ENCODE results near the gene AKAP13. TPM values are rescaled to one million over a fixed set of nuclear protein-coding genes. Genes with fewer than 3 reads are reported as not detected.

The AKAP13 gene
- polyA plus RNA-seq, 1 donor from 2014 or later = 10.0 TPM

DNA sequence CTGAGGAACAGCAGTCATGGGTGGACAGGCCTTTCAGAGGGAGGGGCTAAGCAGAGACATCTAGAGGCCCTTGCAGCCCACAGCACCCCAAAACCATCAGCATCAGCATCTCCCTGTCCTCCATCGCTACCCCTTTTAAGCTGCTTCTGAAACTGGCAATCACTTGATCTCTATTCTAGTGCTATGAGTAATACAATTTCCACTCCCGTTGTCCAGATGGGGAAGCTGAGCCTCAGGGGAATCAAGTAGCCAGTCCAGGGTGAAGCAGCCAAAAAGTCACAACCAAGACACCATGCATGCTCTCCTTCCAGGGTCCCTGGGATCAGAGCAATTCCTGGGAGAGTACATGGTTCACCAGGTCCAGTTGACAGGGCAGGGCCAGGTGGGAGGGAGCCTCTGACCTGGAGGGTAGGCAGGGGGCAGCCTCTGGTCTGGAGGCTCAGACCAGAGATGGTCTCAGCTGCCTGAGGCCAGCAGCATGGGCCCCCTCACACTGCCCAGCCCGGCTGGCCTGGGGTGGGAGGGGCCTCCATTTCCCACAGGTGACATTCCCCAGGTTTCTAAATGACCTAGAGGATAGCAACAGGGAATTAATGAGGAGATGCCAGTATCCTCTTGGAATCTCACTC, 384.4 kb downstream of the AKAP13 start:
- Histone ChIP-seq H3K36me3 (ENCODE audit: insufficient read depth, low read length) (peaks cover 19% of the 10 kb centered on the region), H3K4me2 (ENCODE audit: low read length) (no peak overlapping the region)

DNA sequence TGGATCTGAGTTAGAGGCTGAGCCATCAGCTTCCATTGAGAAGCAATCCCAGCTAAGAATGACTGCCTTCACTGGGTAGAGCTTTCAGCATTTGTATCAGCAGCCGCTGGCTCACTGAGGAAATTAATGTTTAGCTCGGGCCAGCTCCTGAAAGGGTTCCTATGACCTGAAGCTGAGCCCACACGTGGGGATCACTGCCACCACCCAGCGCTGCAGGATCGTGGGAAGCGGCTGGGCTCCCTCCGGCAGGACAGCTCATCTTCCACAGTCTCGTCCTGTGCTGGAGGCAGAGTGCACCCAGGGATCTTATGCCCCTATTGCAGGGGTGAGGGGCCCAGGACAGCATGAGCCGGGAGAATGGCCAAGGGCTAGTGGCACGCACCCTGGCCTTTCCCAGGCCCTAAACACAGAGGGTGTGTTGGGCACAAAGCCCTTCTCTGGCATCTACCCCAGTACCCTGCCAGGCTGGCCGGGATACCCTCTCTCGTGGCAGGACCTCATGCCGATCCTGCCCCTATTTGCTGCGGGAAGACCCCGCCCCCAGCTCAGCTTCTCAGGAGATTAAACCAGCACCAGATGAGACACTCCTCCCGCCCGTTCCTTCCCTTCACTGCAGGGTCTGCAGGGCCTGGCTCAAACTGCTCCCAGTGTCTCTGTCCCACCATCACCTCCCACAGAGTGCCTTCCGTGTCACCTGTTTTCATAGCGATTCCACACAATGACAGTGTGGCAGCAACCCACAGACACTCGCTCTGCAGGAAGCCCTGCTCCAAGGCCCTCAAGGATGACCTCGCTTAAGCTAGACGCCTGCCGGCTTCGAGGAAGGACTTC, 385.8 kb downstream of the AKAP13 start:
- peaks cover 39% of the 10 kb centered on the region for H3K79me2 ChIP-seq (replicated peaks; ENCODE audit: insufficient read depth, low read length)
- no peaks in the 10 kb centered on the region for H4K20me1 ChIP-seq (ENCODE audit: insufficient read depth)
- H3K9me3 ChIP-seq (ENCODE audit: low read length) = peaks cover 13% of the 10 kb centered on the region
- H3K4me2 ChIP-seq (ENCODE audit: low read length) = no peak overlapping the region
- peaks cover 19% of the 10 kb centered on the region for H3K36me3 ChIP-seq (ENCODE audit: insufficient read depth, low read length)
- H3K27me3 ChIP-seq (ENCODE audit: insufficient read depth, low read depth, low read length) = no peaks in the 10 kb centered on the region
- no peak overlapping the region for H3K9ac ChIP-seq (ENCODE audit: low read length)
- H3F3A ChIP-seq (ENCODE audit: insufficient read depth, low read length, poor library complexity, severe bottlenecking) = no peaks in the 10 kb centered on the region
- H2AFZ ChIP-seq (ENCODE audit: low read depth, low read length) = no peak overlapping the region
- H3K4me3 ChIP-seq (ENCODE audit: low read length) = no peak overlapping the region
- no peaks in the 10 kb centered on the region for H3K9me2 ChIP-seq (ENCODE audit: insufficient read depth, low read length)
- H3K27ac ChIP-seq (ENCODE audit: low read length) = no peak overlapping the region
- TF ChIP-seq EP300 (conservative IDR thresholded peaks at IDR 0.05; ENCODE audit: poor library complexity, severe bottlenecking) = no peak
- TF ChIP-seq RAD21 (conservative IDR thresholded peaks at IDR 0.05) = no peak
- TF ChIP-seq, protein P1, sequence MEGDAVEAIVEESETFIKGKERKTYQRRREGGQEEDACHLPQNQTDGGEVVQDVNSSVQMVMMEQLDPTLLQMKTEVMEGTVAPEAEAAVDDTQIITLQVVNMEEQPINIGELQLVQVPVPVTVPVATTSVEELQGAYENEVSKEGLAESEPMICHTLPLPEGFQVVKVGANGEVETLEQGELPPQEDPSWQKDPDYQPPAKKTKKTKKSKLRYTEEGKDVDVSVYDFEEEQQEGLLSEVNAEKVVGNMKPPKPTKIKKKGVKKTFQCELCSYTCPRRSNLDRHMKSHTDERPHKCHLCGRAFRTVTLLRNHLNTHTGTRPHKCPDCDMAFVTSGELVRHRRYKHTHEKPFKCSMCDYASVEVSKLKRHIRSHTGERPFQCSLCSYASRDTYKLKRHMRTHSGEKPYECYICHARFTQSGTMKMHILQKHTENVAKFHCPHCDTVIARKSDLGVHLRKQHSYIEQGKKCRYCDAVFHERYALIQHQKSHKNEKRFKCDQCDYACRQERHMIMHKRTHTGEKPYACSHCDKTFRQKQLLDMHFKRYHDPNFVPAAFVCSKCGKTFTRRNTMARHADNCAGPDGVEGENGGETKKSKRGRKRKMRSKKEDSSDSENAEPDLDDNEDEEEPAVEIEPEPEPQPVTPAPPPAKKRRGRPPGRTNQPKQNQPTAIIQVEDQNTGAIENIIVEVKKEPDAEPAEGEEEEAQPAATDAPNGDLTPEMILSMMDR (IDR thresholded peaks at IDR 0.05; ENCODE audit: poor library complexity, severe bottlenecking) = no peak
- TF ChIP-seq, protein P2, sequence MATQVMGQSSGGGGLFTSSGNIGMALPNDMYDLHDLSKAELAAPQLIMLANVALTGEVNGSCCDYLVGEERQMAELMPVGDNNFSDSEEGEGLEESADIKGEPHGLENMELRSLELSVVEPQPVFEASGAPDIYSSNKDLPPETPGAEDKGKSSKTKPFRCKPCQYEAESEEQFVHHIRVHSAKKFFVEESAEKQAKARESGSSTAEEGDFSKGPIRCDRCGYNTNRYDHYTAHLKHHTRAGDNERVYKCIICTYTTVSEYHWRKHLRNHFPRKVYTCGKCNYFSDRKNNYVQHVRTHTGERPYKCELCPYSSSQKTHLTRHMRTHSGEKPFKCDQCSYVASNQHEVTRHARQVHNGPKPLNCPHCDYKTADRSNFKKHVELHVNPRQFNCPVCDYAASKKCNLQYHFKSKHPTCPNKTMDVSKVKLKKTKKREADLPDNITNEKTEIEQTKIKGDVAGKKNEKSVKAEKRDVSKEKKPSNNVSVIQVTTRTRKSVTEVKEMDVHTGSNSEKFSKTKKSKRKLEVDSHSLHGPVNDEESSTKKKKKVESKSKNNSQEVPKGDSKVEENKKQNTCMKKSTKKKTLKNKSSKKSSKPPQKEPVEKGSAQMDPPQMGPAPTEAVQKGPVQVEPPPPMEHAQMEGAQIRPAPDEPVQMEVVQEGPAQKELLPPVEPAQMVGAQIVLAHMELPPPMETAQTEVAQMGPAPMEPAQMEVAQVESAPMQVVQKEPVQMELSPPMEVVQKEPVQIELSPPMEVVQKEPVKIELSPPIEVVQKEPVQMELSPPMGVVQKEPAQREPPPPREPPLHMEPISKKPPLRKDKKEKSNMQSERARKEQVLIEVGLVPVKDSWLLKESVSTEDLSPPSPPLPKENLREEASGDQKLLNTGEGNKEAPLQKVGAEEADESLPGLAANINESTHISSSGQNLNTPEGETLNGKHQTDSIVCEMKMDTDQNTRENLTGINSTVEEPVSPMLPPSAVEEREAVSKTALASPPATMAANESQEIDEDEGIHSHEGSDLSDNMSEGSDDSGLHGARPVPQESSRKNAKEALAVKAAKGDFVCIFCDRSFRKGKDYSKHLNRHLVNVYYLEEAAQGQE (IDR thresholded peaks at IDR 0.05; ENCODE audit: borderline replicate concordance) = no peak
- TF ChIP-seq TAF1 (IDR thresholded peaks at IDR 0.05; ENCODE audit: low read depth) = no peak
- no peak for TF ChIP-seq MXI1 (conservative IDR thresholded peaks at IDR 0.05; ENCODE audit: poor library complexity, severe bottlenecking)
- no peak for TF ChIP-seq POLR2AphosphoS5 (IDR thresholded peaks at IDR 0.05)
- no peak for TF ChIP-seq EZH2 (IDR thresholded peaks at IDR 0.05; ENCODE audit: borderline replicate concordance, insufficient read depth, low read length, poor library complexity, severe bottlenecking)

More for the DNA sequence above, 384.4 kb downstream of the AKAP13 start:
- H3K9ac ChIP-seq (ENCODE audit: low read length) = no peak overlapping the region
- H3K9me3 ChIP-seq (ENCODE audit: low read length) = peaks cover 13% of the 10 kb centered on the region
- H3K79me2 ChIP-seq (replicated peaks; ENCODE audit: insufficient read depth, low read length) = peaks cover 30% of the 10 kb centered on the region
- no peaks in the 10 kb centered on the region for H3F3A ChIP-seq (ENCODE audit: insufficient read depth, low read length, poor library complexity, severe bottlenecking)
- no peak overlapping the region for H2AFZ ChIP-seq (ENCODE audit: low read depth, low read length)
- H3K27ac ChIP-seq (ENCODE audit: low read length) = no peak overlapping the region
- H4K20me1 ChIP-seq (ENCODE audit: insufficient read depth) = no peaks in the 10 kb centered on the region
- TF ChIP-seq MXI1 (conservative IDR thresholded peaks at IDR 0.05; ENCODE audit: poor library complexity, severe bottlenecking) = no peak
- no peak for TF ChIP-seq TAF1 (IDR thresholded peaks at IDR 0.05; ENCODE audit: low read depth)
- TF ChIP-seq SMC3 (conservative IDR thresholded peaks at IDR 0.05; ENCODE audit: poor library complexity) = no peak
- no peak for TF ChIP-seq EP300 (conservative IDR thresholded peaks at IDR 0.05; ENCODE audit: poor library complexity, severe bottlenecking)
- TF ChIP-seq RAD21 (conservative IDR thresholded peaks at IDR 0.05) = no peak
- no peak for TF ChIP-seq EZH2 (IDR thresholded peaks at IDR 0.05; ENCODE audit: borderline replicate concordance, insufficient read depth, low read length, poor library complexity, severe bottlenecking)
- TF ChIP-seq, protein P2 (IDR thresholded peaks at IDR 0.05; ENCODE audit: borderline replicate concordance) = no peak
- TF ChIP-seq POLR2AphosphoS5 (IDR thresholded peaks at IDR 0.05) = no peak
- TF ChIP-seq, protein P1 (IDR thresholded peaks at IDR 0.05; ENCODE audit: poor library complexity, severe bottlenecking) = no peak
- H3K27me3 ChIP-seq (ENCODE audit: insufficient read depth, low read depth, low read length) = no peaks in the 10 kb centered on the region
- H3K4me3 ChIP-seq (ENCODE audit: low read length) = no peak overlapping the region
- H3K9me2 ChIP-seq (ENCODE audit: insufficient read depth, low read length) = no peaks in the 10 kb centered on the region

All from neural cell (in vitro differentiated cells).